ENCODE results near the gene KCP.

DNA sequence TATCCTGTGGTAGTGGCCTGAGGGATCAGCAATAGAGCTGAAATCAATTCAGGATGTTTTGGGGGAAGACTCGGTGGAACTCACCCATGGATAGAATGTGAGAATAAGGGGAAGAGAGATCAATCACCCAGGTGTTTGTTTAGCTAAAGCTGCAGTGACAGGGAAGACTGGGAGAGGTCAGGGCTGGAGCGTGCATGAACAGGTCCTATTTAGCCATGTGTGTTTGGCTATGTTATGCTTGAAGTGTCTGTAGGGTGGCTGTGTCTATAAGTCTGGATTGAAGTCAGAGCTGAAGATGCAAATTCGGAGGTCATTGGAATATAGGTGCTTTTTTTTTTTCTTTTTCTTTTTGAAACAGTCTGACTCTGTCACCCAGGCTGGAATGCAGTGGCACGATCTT, 43.3 kb downstream of the KCP start:
- TF ChIP-seq, protein P1, sequence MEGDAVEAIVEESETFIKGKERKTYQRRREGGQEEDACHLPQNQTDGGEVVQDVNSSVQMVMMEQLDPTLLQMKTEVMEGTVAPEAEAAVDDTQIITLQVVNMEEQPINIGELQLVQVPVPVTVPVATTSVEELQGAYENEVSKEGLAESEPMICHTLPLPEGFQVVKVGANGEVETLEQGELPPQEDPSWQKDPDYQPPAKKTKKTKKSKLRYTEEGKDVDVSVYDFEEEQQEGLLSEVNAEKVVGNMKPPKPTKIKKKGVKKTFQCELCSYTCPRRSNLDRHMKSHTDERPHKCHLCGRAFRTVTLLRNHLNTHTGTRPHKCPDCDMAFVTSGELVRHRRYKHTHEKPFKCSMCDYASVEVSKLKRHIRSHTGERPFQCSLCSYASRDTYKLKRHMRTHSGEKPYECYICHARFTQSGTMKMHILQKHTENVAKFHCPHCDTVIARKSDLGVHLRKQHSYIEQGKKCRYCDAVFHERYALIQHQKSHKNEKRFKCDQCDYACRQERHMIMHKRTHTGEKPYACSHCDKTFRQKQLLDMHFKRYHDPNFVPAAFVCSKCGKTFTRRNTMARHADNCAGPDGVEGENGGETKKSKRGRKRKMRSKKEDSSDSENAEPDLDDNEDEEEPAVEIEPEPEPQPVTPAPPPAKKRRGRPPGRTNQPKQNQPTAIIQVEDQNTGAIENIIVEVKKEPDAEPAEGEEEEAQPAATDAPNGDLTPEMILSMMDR (conservative IDR thresholded peaks at IDR 0.05; ENCODE audit: low read length) = no peak
- no peak for TF ChIP-seq EZH2phosphoT487 (IDR thresholded peaks at IDR 0.05; ENCODE audit: borderline replicate concordance, low read depth, low read length)
